ENCODE results near the gene ADAMTSL1. TPM values are rescaled to one million over a fixed set of nuclear protein-coding genes. Genes with fewer than 3 reads are reported as not detected.

Gene ADAMTSL1
- total and polyA plus RNA-seq, 4 donors: 0.31 to 3.4 (median 1.9) TPM

- no peak for DNase-seq (ENCODE audit: low spot score)
- H3K4me1 ChIP-seq (ENCODE audit: control insufficient read depth in 4 of 4, insufficient read depth in 4 of 4, low read length in 3 of 4): no peaks in the 10 kb centered on the region
- H3K27ac ChIP-seq (ENCODE audit: low read depth in 1 of 2, low read length in 2 of 2): no peak overlapping the region
- no peaks in the 10 kb centered on the region for H3K36me3 ChIP-seq (ENCODE audit: control insufficient read depth in 4 of 4, insufficient read depth in 3 of 4, low read depth in 1 of 4, low read length in 3 of 4)
- H3K9me3 ChIP-seq (ENCODE audit: control insufficient read depth in 4 of 4, low read length in 3 of 4): peaks cover 0 to 1% (median 0%) of the 10 kb centered on the region in 4 donors
- no peak overlapping the region for H3K4me3 ChIP-seq (ENCODE audit: low read depth in 1 of 3, low read length in 3 of 3)
- H3K27me3 ChIP-seq (ENCODE audit: control insufficient read depth in 4 of 4, insufficient read depth in 4 of 4, low read length in 3 of 4): no peaks in the 10 kb centered on the region
- TF ChIP-seq GABPA (IDR thresholded peaks at IDR 0.05 in 1 of 2, conservative IDR thresholded peaks at IDR 0.05 in 1 of 2): no peak
- TF ChIP-seq TAF1 (conservative IDR thresholded peaks at IDR 0.05): no peak
- no peak for TF ChIP-seq ZBTB33 (IDR thresholded peaks at IDR 0.05)
- no peak for TF ChIP-seq EGR1 (IDR thresholded peaks at IDR 0.05; ENCODE audit: low read depth in 2 of 2)
- TF ChIP-seq JUND (IDR thresholded peaks at IDR 0.05): no peak
- no peak for TF ChIP-seq CTCF (IDR thresholded peaks at IDR 0.05; ENCODE audit: low read depth, low read length, missing input control)
- no peak for TF ChIP-seq ATF3 (IDR thresholded peaks at IDR 0.05)
- no peak for TF ChIP-seq NR2F2 (IDR thresholded peaks at IDR 0.05)
- TF ChIP-seq REST (IDR thresholded peaks at IDR 0.05): no peak
- TF ChIP-seq HNF4A (conservative IDR thresholded peaks at IDR 0.05): no peak
- TF ChIP-seq YY1 (IDR thresholded peaks at IDR 0.05): no peak
- TF ChIP-seq RAD21 (IDR thresholded peaks at IDR 0.05): no peak
- no peak for TF ChIP-seq HNF4G (IDR thresholded peaks at IDR 0.05)
- TF ChIP-seq FOXA2 (IDR thresholded peaks at IDR 0.05): no peak
- TF ChIP-seq MAX (IDR thresholded peaks at IDR 0.05): no peak
- no peak for TF ChIP-seq FOXA1 (IDR thresholded peaks at IDR 0.05)
- no peak for TF ChIP-seq SP1 (IDR thresholded peaks at IDR 0.05)
- no peak for TF ChIP-seq RXRA (IDR thresholded peaks at IDR 0.05)
- H3K9ac ChIP-seq (ENCODE audit: low read depth in 1 of 2, low read length in 2 of 2): no peak overlapping the region
- WGBS: 81% methylated on average over 1 of the region's 1 CpG
Observed at GRCh38 chr9:18598969-18599368, 125.0 kb downstream of the ADAMTSL1 start.
